ENCODE data around the gene SLC9A6.
"Not testable (repeated sequence)": the region's sequence is repeated elsewhere in the genome, so short reads cannot be mapped to it uniquely, and the experiment has no call there.

Gene SLC9A6

GRCh38 chrX:136048446-136048845 lies 63.2 kb downstream of the SLC9A6 start:
- Histone ChIP-seq H3K9me3 (replicated peaks; ENCODE audit: insufficient read depth, low read length) (no peaks in the 10 kb centered on the region), H3K36me3 (replicated peaks; ENCODE audit: insufficient read depth, low read length) (no peaks in the 10 kb centered on the region), H3K79me2 (ENCODE audit: low read length) (no peaks in the 10 kb centered on the region), H3K4me1 (ENCODE audit: low read length) (no peaks in the 10 kb centered on the region), H4K20me1 (ENCODE audit: insufficient read depth, low read length) (no peaks in the 10 kb centered on the region), H3K27me3 (replicated peaks; ENCODE audit: insufficient read depth, low read length) (no peaks in the 10 kb centered on the region), H2AFZ (ENCODE audit: low read length) (no peak overlapping the region), H3K9ac (ENCODE audit: low read length) (no peak overlapping the region), H3F3A (ENCODE audit: insufficient read depth, low read length) (no peaks in the 10 kb centered on the region), H3K9me2 (replicated peaks; ENCODE audit: insufficient read depth, low read length) (no peaks in the 10 kb centered on the region), H3K27ac (ENCODE audit: low read length) (no peak overlapping the region), H3K4me2 (ENCODE audit: low read depth, low read length) (no peak overlapping the region), H3K4me3 (ENCODE audit: low read length) (no peak overlapping the region)
- no peak for DNase-seq
- no peak for TF ChIP-seq EZH2 (optimal IDR thresholded peaks at IDR 0.05; ENCODE audit: low read depth, low read length)
- TF ChIP-seq CTCF (IDR thresholded peaks at IDR 0.05; ENCODE audit: low read length): no peak
- TF ChIP-seq EZH2phosphoT487 (IDR thresholded peaks at IDR 0.05; ENCODE audit: low read length): no peak

GRCh38 chrX:136049608-136050007 lies 64.4 kb downstream of the SLC9A6 start:
- Histone ChIP-seq H3K27me3 (replicated peaks; ENCODE audit: insufficient read depth, low read length) (no peaks in the 10 kb centered on the region), H3K9me2 (replicated peaks; ENCODE audit: insufficient read depth, low read length) (no peaks in the 10 kb centered on the region), H3K4me2 (ENCODE audit: low read depth, low read length) (no peak overlapping the region), H2AFZ (ENCODE audit: low read length) (no peak overlapping the region), H3K9ac (ENCODE audit: low read length) (no peak overlapping the region), H3K4me1 (ENCODE audit: low read length) (no peaks in the 10 kb centered on the region), H4K20me1 (ENCODE audit: insufficient read depth, low read length) (no peaks in the 10 kb centered on the region), H3K27ac (ENCODE audit: low read length) (no peak overlapping the region), H3K4me3 (ENCODE audit: low read length) (no peak overlapping the region), H3K36me3 (replicated peaks; ENCODE audit: insufficient read depth, low read length) (no peaks in the 10 kb centered on the region), H3K79me2 (ENCODE audit: low read length) (no peaks in the 10 kb centered on the region), H3K9me3 (replicated peaks; ENCODE audit: insufficient read depth, low read length) (no peaks in the 10 kb centered on the region), H3F3A (ENCODE audit: insufficient read depth, low read length) (no peaks in the 10 kb centered on the region)
- no peak for DNase-seq
- TF ChIP-seq EZH2 (optimal IDR thresholded peaks at IDR 0.05; ENCODE audit: low read depth, low read length) (no peak), CTCF (IDR thresholded peaks at IDR 0.05; ENCODE audit: low read length) (no peak), EZH2phosphoT487 (IDR thresholded peaks at IDR 0.05; ENCODE audit: low read length) (no peak)

- not testable (repeated sequence) for H3F3A ChIP-seq (ENCODE audit: insufficient read depth, low read length); H3K79me2 ChIP-seq (ENCODE audit: low read length); H2AFZ ChIP-seq (ENCODE audit: low read length); H3K4me1 ChIP-seq (ENCODE audit: low read length); H3K9me2 ChIP-seq (replicated peaks; ENCODE audit: insufficient read depth, low read length); H3K4me2 ChIP-seq (ENCODE audit: low read depth, low read length); H3K27me3 ChIP-seq (replicated peaks; ENCODE audit: insufficient read depth, low read length); H3K27ac ChIP-seq (ENCODE audit: low read length); H3K4me3 ChIP-seq (ENCODE audit: low read length); H4K20me1 ChIP-seq (ENCODE audit: insufficient read depth, low read length); H3K36me3 ChIP-seq (replicated peaks; ENCODE audit: insufficient read depth, low read length); H3K9me3 ChIP-seq (replicated peaks; ENCODE audit: insufficient read depth, low read length); DNase-seq; H3K9ac ChIP-seq (ENCODE audit: low read length)
Observed at GRCh38 chrX:136050875-136051274, 65.6 kb downstream of the SLC9A6 start.

GRCh38 chrX:136051611-136052010 lies 66.4 kb downstream of the SLC9A6 start:
- TF ChIP-seq EZH2 (optimal IDR thresholded peaks at IDR 0.05; ENCODE audit: low read depth, low read length): no peak
- TF ChIP-seq CTCF (IDR thresholded peaks at IDR 0.05; ENCODE audit: low read length): no peak
- TF ChIP-seq EZH2phosphoT487 (IDR thresholded peaks at IDR 0.05; ENCODE audit: low read length): no peak
- no peaks in the 10 kb centered on the region for H3K79me2 ChIP-seq (ENCODE audit: low read length)
- H3K9me2 ChIP-seq (replicated peaks; ENCODE audit: insufficient read depth, low read length): no peaks in the 10 kb centered on the region
- no peak overlapping the region for H3K9ac ChIP-seq (ENCODE audit: low read length)
- no peak overlapping the region for H2AFZ ChIP-seq (ENCODE audit: low read length)
- H4K20me1 ChIP-seq (ENCODE audit: insufficient read depth, low read length): no peaks in the 10 kb centered on the region
- DNase-seq: no peak
- 0 out of 2 replicates have a peak, but pooled peaks cover under 1% of the 10 kb centered on the region for H3F3A ChIP-seq (ENCODE audit: insufficient read depth, low read length)
- H3K4me2 ChIP-seq (ENCODE audit: low read depth, low read length): no peak overlapping the region
- no peak overlapping the region for H3K27ac ChIP-seq (ENCODE audit: low read length)
- no peaks in the 10 kb centered on the region for H3K9me3 ChIP-seq (replicated peaks; ENCODE audit: insufficient read depth, low read length)
- no peaks in the 10 kb centered on the region for H3K27me3 ChIP-seq (replicated peaks; ENCODE audit: insufficient read depth, low read length)
- H3K4me1 ChIP-seq (ENCODE audit: low read length): peaks cover 10% of the 10 kb centered on the region
- H3K4me3 ChIP-seq (ENCODE audit: low read length): no peak overlapping the region
- H3K36me3 ChIP-seq (replicated peaks; ENCODE audit: insufficient read depth, low read length): no peaks in the 10 kb centered on the region
